ENCODE data around the gene BRCC3.

The BRCC3 gene

DNA sequence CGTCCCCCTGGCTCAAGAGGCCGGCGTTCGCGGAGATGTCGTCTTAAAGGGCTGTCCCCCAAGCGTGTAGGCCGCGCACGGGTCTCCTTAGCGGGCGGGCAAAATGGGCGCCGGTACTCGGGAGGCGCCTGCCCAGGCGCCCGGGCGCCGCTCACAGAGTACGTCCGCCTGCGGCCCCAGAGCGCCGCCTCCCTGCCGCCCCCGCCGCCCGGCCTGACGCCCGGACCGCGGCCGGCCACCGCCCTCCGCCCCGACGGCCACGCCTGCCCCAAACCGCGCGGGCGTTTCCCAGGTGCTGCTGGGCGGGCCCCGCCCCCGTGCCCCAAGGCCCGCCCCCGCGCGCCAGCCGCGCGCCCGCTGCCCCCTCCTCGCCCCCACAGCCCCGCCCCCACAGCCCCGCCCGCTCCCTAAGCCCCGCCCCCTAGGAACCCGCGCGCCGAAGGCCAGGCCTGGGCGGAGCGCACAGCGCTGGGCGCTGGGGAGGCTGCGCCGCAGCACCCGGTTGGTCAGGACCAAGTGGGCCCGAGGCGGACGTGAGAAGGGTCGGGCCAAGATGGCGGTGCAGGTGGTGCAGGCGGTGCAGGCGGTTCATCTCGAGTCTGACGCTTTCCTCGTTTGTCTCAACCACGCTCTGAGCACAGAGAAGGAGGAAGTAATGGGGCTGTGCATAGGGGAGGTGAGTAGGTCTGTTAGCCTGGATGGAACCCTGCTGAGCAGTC is at the start of gene BRCC3, which contains the start of the genes CMC4 and MTCP1:
BRCC3 (plus strand) TSS at position 534 of the 719 bp plus-strand sequence; CDS start at position 554, 20 bp downstream.
CMC4 (minus strand) TSS at position 162 of the 719 bp plus-strand sequence. CDS start 7,113 bp downstream, outside the sequence.
MTCP1 (minus strand) TSS at position 162 of the 719 bp plus-strand sequence. CDS start 5,126 bp downstream, outside the sequence.
- peaks cover 18% of the 10 kb centered on the region for H3K36me3 Mint-ChIP-seq (ENCODE audit: insufficient read depth)
- DNase-seq (ENCODE audit: low spot score in 2 of 2) (peak; percentile 44 to 55), ATAC-seq (replicated peaks; ENCODE audit: extremely low read depth, poor library complexity, severe bottlenecking) (peak; percentile 78)
- no peaks in the 10 kb centered on the region for H3K9me3 Mint-ChIP-seq
- H3K4me3 Mint-ChIP-seq, result peak within 1 kb of the TSS; percentile 82
- H3K4me1 Mint-ChIP-seq, result peaks cover 49% of the 10 kb centered on the region
- no peaks in the 10 kb centered on the region for H3K27me3 Mint-ChIP-seq
- H3K27ac Mint-ChIP-seq (ENCODE audit: low read depth), result peak within 1 kb of the TSS; percentile 89

DNA sequence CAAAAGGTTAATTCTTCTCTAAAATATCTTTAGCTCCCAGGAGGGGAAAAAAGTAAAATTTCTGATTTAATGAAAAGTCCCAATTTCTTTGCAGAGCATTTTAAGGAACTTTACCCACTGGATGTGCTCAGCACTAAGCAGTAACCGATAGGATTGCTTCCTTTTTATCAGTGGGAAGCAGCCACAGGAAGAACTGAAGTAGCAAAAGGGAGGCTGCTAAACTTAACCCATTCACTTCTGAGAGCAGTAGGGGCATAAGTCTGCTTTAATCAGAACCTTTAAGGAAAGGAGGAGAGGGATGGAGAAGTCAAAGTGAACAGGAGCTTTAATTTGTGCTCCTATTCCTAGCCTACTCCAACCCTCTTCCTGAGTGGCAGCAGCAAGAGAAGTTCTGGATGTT is 48.7 kb upstream of the BRCC3 start, which contains the start of gene F8:
F8 (minus strand) TSS at position 139 of the 400 bp plus-strand sequence. CDS start 171 bp downstream, outside the sequence.
- no peak within 1 kb of the TSS for H3K4me3 Mint-ChIP-seq
- DNase-seq (ENCODE audit: low spot score in 2 of 2) (no peak), ATAC-seq (replicated peaks; ENCODE audit: extremely low read depth, poor library complexity, severe bottlenecking) (no peak)
- H3K4me1 Mint-ChIP-seq, result no peaks in the 10 kb centered on the region
- peaks cover 10% of the 10 kb centered on the region for H3K36me3 Mint-ChIP-seq (ENCODE audit: insufficient read depth)
- H3K27ac Mint-ChIP-seq (ENCODE audit: low read depth), result no peak within 1 kb of the TSS
- H3K27me3 Mint-ChIP-seq, result no peaks in the 10 kb centered on the region
- no peaks in the 10 kb centered on the region for H3K9me3 Mint-ChIP-seq

DNA sequence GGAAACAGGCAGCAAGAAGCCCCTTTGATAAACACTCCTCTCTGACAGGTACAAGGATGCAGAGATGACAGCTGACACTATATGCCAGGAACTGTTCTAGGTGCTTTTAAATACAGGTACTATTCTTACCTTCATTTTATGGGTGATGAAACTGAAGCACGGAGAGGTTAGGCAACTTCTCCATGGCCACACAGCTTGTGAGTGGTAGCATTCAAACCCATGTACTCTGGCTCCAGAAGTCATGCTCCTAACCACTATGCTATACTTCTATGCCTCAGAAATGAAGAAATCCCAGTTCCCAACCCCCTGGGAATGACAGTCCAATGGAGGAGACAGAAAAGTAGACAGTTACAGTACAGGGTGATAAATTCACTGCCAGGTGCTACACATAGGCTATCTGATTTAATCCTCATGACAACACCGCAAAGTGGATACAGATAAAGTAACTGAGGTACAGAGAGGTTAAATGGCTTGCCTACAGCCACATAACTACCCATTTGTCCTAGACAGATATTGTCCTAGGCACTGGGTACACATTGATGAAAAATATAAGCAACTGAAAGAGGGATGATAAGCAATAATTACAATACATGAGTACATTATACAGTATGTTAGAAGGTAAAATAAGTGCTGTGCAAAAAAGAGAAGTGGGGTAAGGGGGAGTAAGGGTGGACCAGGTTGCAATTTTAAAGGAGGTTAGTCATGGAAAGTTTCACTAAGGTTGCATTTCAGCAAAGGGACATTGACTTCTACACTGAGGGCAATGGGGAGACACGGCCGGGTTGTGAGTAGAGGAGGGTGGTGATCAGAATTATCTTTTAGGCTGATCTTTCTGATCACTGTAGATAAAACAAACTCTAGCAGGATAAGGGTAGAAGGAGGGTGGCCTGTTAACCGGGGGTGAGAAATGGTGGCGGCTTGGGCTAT is 47.1 kb upstream of the BRCC3 start:
- H3K27ac Mint-ChIP-seq (ENCODE audit: low read depth), result no peak overlapping the region
- no peak for DNase-seq (ENCODE audit: low spot score in 2 of 2)
- no peak for ATAC-seq (replicated peaks; ENCODE audit: extremely low read depth, poor library complexity, severe bottlenecking)
- H3K4me1 Mint-ChIP-seq, result peaks cover 8% of the 10 kb centered on the region
- peaks cover 11% of the 10 kb centered on the region for H3K36me3 Mint-ChIP-seq (ENCODE audit: insufficient read depth)
- no peaks in the 10 kb centered on the region for H3K27me3 Mint-ChIP-seq
- H3K9me3 Mint-ChIP-seq, result no peaks in the 10 kb centered on the region
- H3K4me3 Mint-ChIP-seq, result no peak overlapping the region

DNA sequence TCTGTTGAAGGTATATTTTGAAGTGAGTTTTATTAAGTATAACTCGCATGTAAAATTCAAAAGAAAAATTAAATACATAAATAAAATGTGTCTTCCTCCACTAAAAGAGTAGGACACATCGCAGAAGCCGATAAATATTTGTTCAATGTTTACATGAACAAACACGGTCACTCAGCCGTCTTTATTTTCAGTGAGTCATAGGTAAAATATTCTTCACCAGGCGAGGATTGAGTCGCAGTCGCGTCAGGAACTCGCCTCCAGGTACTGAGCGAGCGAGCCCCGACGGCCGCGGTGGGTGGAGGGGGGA is 44.9 kb upstream of the BRCC3 start:
- ATAC-seq (replicated peaks; ENCODE audit: extremely low read depth, poor library complexity, severe bottlenecking), result no peak
- peak overlapping the region; percentile 83 for H3K4me3 Mint-ChIP-seq
- peak overlapping the region; percentile 91 for H3K27ac Mint-ChIP-seq (ENCODE audit: low read depth)
- no peak for DNase-seq (ENCODE audit: low spot score in 2 of 2)
- H3K4me1 Mint-ChIP-seq, result peaks cover 8% of the 10 kb centered on the region
- peaks cover 12% of the 10 kb centered on the region for H3K36me3 Mint-ChIP-seq (ENCODE audit: insufficient read depth)
- H3K9me3 Mint-ChIP-seq, result no peaks in the 10 kb centered on the region
- H3K27me3 Mint-ChIP-seq, result no peaks in the 10 kb centered on the region

DNA sequence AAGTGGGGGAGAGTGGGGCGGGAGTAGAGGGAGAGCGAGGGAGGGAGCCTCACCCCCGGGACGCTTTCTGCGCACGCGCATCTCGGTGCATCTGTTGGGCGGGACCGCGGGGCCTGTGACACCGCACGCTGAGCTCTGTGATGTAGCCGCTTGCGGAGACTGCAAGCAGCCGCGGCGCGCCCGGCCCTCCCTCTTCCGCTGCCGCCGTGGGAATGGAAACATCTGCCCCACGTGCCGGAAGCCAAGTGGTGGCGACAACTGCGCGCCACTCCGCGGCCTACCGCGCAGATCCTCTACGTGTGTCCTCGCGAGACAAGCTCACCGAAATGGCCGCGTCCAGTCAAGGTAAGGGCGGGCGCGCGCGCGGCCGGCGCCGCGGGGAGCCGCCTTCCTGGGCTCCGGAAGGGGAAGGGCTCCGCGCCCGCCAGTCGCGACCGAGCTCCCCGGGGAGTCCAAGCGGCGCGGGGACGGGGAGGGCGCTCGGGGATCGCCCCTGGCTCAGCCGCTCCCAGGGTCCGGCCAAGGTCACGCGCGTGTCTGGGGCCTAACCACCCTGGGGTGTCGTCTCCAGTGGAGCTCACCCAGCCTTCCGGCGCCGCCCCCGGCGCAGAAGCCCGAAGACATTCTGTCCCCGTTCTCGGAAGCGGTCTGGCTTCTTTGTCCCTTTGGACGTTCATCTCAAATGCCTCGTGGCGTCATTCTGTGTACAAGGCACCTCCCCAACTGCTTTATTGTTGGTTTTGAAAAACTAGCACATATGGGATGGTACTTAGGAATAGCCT is 44.4 kb upstream of the BRCC3 start, which contains the start of gene FUNDC2:
FUNDC2 (plus strand) TSS at position 118 of the 782 bp plus-strand sequence; CDS start at position 213, 95 bp downstream.
- Mint-ChIP-seq H3K4me1 (peaks cover 8% of the 10 kb centered on the region), H3K36me3 (ENCODE audit: insufficient read depth) (peaks cover 12% of the 10 kb centered on the region), H3K27ac (ENCODE audit: low read depth) (peak within 1 kb of the TSS; percentile 91), H3K27me3 (no peaks in the 10 kb centered on the region), H3K4me3 (peak within 1 kb of the TSS; percentile 83), H3K9me3 (no peaks in the 10 kb centered on the region)
- DNase-seq (ENCODE audit: low spot score in 2 of 2) (peak; percentile 77 to 94), ATAC-seq (replicated peaks; ENCODE audit: extremely low read depth, poor library complexity, severe bottlenecking) (peak; percentile 84)

DNA sequence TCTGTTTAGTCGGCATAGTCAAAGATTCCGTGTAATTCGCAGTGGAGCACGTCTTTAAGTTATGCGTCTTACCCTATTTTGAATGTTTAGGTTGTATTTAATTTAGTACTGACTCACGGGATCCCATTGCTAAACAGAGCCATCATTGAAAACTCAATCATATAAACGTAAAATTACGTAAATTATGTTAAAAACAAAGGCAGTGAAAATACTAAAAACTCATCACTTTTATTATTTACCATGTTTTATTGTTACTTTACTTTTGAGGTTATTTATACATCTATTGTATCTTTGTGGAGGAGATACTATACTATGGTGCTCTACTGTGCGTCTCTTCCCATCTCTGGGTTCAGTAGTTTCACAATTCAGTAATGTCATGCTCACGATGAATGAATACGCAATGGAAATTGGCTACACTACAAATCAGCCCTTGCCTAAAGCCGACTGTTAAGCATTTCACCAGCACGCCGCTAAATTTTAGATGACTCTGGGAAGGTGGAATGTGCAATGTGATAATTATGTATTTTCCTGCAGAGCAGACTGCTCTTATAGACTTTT is 43.7 kb upstream of the BRCC3 start:
- Mint-ChIP-seq H3K9me3 (no peaks in the 10 kb centered on the region), H3K4me3 (peak overlapping the region; percentile 83), H3K36me3 (ENCODE audit: insufficient read depth) (peaks cover 12% of the 10 kb centered on the region), H3K4me1 (peaks cover 8% of the 10 kb centered on the region), H3K27ac (ENCODE audit: low read depth) (peak overlapping the region; percentile 91), H3K27me3 (no peaks in the 10 kb centered on the region)
- ATAC-seq (replicated peaks; ENCODE audit: extremely low read depth, poor library complexity, severe bottlenecking), result peak; percentile 19
- DNase-seq (ENCODE audit: low spot score in 2 of 2), result no peak

DNA sequence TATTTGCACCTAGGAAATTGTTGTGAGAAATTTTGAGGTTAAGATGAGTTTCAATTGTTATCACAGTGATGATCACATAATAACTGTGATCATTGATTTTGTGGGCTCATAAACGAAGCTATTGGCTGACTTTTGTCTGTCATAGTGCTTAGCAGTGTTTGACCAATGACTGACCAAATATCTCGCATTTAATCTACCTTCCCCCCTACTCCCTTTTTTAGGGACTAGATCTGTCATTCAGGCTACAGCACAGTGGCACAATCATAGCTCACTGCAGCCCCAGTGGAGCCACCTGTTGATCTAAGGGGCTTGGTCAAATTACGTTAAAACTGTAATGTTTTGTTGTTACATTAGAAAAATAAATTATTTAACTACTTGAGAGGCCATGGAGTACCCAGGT is 43.2 kb upstream of the BRCC3 start:
- Mint-ChIP-seq H3K4me3 (peak overlapping the region; percentile 83), H3K9me3 (no peaks in the 10 kb centered on the region), H3K27ac (ENCODE audit: low read depth) (peak overlapping the region; percentile 91), H3K4me1 (peaks cover 8% of the 10 kb centered on the region), H3K27me3 (no peaks in the 10 kb centered on the region), H3K36me3 (ENCODE audit: insufficient read depth) (peaks cover 12% of the 10 kb centered on the region)
- DNase-seq (ENCODE audit: low spot score in 2 of 2) (no peak), ATAC-seq (replicated peaks; ENCODE audit: extremely low read depth, poor library complexity, severe bottlenecking) (no peak)

DNA sequence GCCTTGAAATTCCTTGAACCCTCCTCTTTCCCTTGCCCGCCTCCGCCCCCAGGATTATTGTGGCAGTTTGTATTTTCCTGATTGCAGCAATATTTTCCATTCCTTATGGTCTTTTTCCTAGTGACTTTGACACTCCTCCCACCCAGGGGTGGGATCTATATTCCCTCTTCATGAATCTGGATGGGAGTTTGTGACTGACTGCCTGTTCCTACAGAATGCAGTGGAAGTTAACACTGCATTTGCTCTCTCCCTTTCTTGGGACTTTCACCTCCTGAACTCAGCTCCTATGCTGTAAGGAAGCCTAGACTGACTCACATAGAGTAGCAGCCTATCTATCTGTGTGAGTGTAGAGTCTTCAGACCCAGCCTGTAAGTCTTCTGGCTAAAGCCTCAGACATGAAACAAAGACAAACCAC is 42.4 kb upstream of the BRCC3 start:
- no peaks in the 10 kb centered on the region for H3K27me3 Mint-ChIP-seq
- peaks cover 12% of the 10 kb centered on the region for H3K36me3 Mint-ChIP-seq (ENCODE audit: insufficient read depth)
- DNase-seq (ENCODE audit: low spot score in 2 of 2) (no peak), ATAC-seq (replicated peaks; ENCODE audit: extremely low read depth, poor library complexity, severe bottlenecking) (no peak)
- peak overlapping the region; percentile 43 for H3K4me3 Mint-ChIP-seq
- no peaks in the 10 kb centered on the region for H3K9me3 Mint-ChIP-seq
- peak overlapping the region; percentile 71 for H3K27ac Mint-ChIP-seq (ENCODE audit: low read depth)
- peaks cover 8% of the 10 kb centered on the region for H3K4me1 Mint-ChIP-seq

DNA sequence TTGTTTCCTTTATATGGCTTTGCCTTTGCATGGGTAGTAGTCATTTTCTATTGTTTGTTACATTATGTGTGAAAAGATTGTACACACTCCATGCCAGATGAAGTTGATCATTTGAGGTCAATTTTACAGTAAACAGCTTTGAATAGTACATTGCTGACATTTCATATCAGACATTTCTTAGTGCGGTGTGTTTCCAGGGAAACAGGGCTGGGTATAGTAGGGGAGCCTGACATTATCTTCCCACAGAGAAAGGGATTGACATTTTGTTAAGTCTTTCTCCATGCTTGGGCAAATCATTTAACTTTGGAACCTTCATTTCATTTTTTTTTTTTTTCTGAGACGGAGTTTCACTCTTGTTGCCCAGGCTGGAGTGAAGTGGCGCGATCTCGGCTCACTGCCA is 39.7 kb upstream of the BRCC3 start:
- Mint-ChIP-seq H3K9me3 (no peaks in the 10 kb centered on the region), H3K36me3 (ENCODE audit: insufficient read depth) (peaks cover 25% of the 10 kb centered on the region), H3K27ac (ENCODE audit: low read depth) (no peak overlapping the region), H3K27me3 (no peaks in the 10 kb centered on the region), H3K4me1 (peaks cover 14% of the 10 kb centered on the region), H3K4me3 (no peak overlapping the region)
- no peak for ATAC-seq (replicated peaks; ENCODE audit: extremely low read depth, poor library complexity, severe bottlenecking)
- no peak for DNase-seq (ENCODE audit: low spot score in 2 of 2)

DNA sequence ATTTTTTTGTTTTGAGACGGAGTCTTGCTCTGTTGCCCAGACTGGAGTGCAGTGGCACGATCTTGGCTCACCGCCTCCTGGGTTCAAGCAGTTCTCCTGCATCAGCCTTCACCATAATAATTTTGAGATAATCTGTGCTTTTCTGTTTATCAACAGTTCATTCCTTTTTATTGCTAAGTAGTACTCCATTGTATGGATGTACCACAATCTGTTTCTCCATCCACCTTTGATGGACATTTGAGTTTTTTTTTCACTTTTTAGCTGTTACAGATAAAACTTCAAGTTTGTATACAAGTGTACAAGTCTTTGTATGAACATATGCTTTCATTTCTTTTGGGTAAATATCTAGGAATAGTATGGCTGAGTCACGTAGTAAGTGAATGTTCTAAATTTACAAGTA is 35.6 kb upstream of the BRCC3 start:
- ATAC-seq (replicated peaks; ENCODE audit: extremely low read depth, poor library complexity, severe bottlenecking) (no peak), DNase-seq (ENCODE audit: low spot score in 2 of 2) (no peak)
- H3K27ac Mint-ChIP-seq (ENCODE audit: low read depth), result no peak overlapping the region
- H3K27me3 Mint-ChIP-seq, result no peaks in the 10 kb centered on the region
- no peak overlapping the region for H3K4me3 Mint-ChIP-seq
- no peaks in the 10 kb centered on the region for H3K9me3 Mint-ChIP-seq
- H3K4me1 Mint-ChIP-seq, result peaks cover 20% of the 10 kb centered on the region
- peaks cover 20% of the 10 kb centered on the region for H3K36me3 Mint-ChIP-seq (ENCODE audit: insufficient read depth)

DNA sequence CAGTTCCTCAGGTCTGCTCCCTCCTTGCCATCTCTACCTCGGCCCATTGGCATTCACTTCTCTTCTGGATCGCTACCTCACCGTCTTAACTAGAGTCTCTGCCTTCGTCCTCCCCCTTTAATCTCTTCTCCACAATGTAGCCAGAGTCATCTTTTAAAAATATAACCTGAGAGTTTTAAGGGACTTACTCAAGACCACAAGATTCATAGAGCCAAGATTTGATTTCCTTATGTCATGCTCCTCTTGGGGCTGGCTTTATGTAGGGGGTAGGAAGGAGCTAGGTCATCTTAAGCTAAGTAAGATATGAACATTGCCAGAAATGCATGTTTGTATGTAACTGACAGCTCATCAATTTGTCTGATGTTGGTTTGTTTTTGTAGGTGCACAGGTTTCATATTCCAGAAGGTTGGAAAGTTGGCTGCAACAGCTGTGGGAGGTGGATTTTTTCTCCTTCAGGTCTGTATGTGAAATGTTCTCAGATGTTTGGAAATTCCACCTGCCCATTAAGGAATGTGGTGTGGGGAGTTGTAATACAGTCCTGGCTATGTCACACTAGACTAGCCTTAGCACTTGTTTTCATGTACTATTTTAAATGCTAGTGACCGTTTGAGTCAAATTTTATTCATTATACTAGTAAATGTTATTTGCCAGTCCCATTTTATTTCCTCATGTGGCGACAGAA is 25.0 kb upstream of the BRCC3 start:
- ATAC-seq (replicated peaks; ENCODE audit: extremely low read depth, poor library complexity, severe bottlenecking), result no peak
- H3K27me3 Mint-ChIP-seq, result no peaks in the 10 kb centered on the region
- no peak for DNase-seq (ENCODE audit: low spot score in 2 of 2)
- H3K4me1 Mint-ChIP-seq, result peaks cover 7% of the 10 kb centered on the region
- H3K27ac Mint-ChIP-seq (ENCODE audit: low read depth), result peak overlapping the region; percentile 68
- H3K9me3 Mint-ChIP-seq, result no peaks in the 10 kb centered on the region
- peaks cover 11% of the 10 kb centered on the region for H3K36me3 Mint-ChIP-seq (ENCODE audit: insufficient read depth)
- H3K4me3 Mint-ChIP-seq, result no peak overlapping the region
